ENCODE results near the gene FEV. TPM values are rescaled to one million over a fixed set of nuclear protein-coding genes. Genes with fewer than 3 reads are reported as not detected.
A peak's percentile ranks its signal among the peaks of the same experiment; 100 is the strongest.

The FEV gene
- total and polyA plus RNA-seq, 2 experiments from 2014 or later: not detected

- TF ChIP-seq CTCF (IDR thresholded peaks at IDR 0.05; ENCODE audit: low read depth, low read length): no peak
- no peak for DNase-seq (ENCODE audit: low read depth in 1 of 2, low spot score in 1 of 2)
- H3K27me3 ChIP-seq: peaks cover 79% of the 10 kb centered on the region
- no peak overlapping the region for H3K27ac ChIP-seq
- no peaks in the 10 kb centered on the region for H3K36me3 ChIP-seq
- H3K4me1 ChIP-seq (ENCODE audit: low read depth): no peaks in the 10 kb centered on the region
- H3K4me3 ChIP-seq: no peak overlapping the region
- H3K9me3 ChIP-seq (ENCODE audit: low read depth): no peaks in the 10 kb centered on the region
Measured at GRCh38 chr2:218958276-218958675, 26.7 kb downstream of the FEV start.

- Histone ChIP-seq H3K9me3 (ENCODE audit: low read depth) (no peaks in the 10 kb centered on the region), H3K36me3 (no peaks in the 10 kb centered on the region), H3K4me3 (no peak overlapping the region), H3K27ac (no peak overlapping the region), H3K4me1 (ENCODE audit: low read depth) (no peaks in the 10 kb centered on the region), H3K27me3 (peaks cover 79% of the 10 kb centered on the region)
- TF ChIP-seq CTCF (IDR thresholded peaks at IDR 0.05; ENCODE audit: low read depth, low read length): no peak
- DNase-seq (ENCODE audit: low read depth in 1 of 2, low spot score in 1 of 2): no peak
Measured at GRCh38 chr2:218957671-218958070, 27.3 kb downstream of the FEV start.

- no peak for TF ChIP-seq CTCF (IDR thresholded peaks at IDR 0.05; ENCODE audit: low read depth, low read length)
- no peak for DNase-seq (ENCODE audit: low read depth in 1 of 2, low spot score in 1 of 2)
Measured at GRCh38 chr2:218956039-218956438, 28.9 kb downstream of the FEV start.

GRCh38 chr2:218954541-218955300 lies 30.3 kb downstream of the FEV start:
- H3K4me3 ChIP-seq: no peak overlapping the region
- H3K9me3 ChIP-seq (ENCODE audit: low read depth): no peaks in the 10 kb centered on the region
- DNase-seq (ENCODE audit: low read depth in 1 of 2, low spot score in 1 of 2): no peak
- no peaks in the 10 kb centered on the region for H3K4me1 ChIP-seq (ENCODE audit: low read depth)
- TF ChIP-seq CTCF (IDR thresholded peaks at IDR 0.05; ENCODE audit: low read depth, low read length): no peak
- H3K27ac ChIP-seq: no peak overlapping the region
- peaks cover 53% of the 10 kb centered on the region for H3K27me3 ChIP-seq
- no peaks in the 10 kb centered on the region for H3K36me3 ChIP-seq

More at GRCh38 chr2:218956039-218956438, 28.9 kb downstream of the FEV start:
- Histone ChIP-seq H3K9me3 (ENCODE audit: low read depth) (no peaks in the 10 kb centered on the region), H3K4me1 (ENCODE audit: low read depth) (no peaks in the 10 kb centered on the region), H3K4me3 (no peak overlapping the region), H3K27ac (no peak overlapping the region), H3K36me3 (no peaks in the 10 kb centered on the region), H3K27me3 (peaks cover 66% of the 10 kb centered on the region)

- DNase-seq (ENCODE audit: low read depth in 1 of 2, low spot score in 1 of 2): no peak
- Histone ChIP-seq H3K4me1 (ENCODE audit: low read depth) (no peaks in the 10 kb centered on the region), H3K27me3 (peaks cover 49% of the 10 kb centered on the region)
Measured at GRCh38 chr2:218953366-218953954, 31.5 kb downstream of the FEV start.

More at GRCh38 chr2:218953366-218953954, 31.5 kb downstream of the FEV start:
- H3K9me3 ChIP-seq (ENCODE audit: low read depth): no peaks in the 10 kb centered on the region
- H3K27ac ChIP-seq: no peak overlapping the region
- no peaks in the 10 kb centered on the region for H3K36me3 ChIP-seq
- H3K4me3 ChIP-seq: no peak overlapping the region
- peak; percentile 14 for TF ChIP-seq CTCF (IDR thresholded peaks at IDR 0.05; ENCODE audit: low read depth, low read length)

Measured in cardiac muscle cell (in vitro differentiated cells and primary cell).